Fibroblast of the conjunctiva (primary cell): ENCODE measurements around the gene GPR149.

Source experiments
- DNase-seq: peaks from one replicate; pipeline ENCODE4 v3.0.0-alpha.2; 2010; ENCODE audit warnings: low read depth

The GPR149 gene

GRCh38 chr3:154345422-154346122 lies 84.4 kb downstream of the GPR149 start:
- DNase-seq = no peak

DNA sequence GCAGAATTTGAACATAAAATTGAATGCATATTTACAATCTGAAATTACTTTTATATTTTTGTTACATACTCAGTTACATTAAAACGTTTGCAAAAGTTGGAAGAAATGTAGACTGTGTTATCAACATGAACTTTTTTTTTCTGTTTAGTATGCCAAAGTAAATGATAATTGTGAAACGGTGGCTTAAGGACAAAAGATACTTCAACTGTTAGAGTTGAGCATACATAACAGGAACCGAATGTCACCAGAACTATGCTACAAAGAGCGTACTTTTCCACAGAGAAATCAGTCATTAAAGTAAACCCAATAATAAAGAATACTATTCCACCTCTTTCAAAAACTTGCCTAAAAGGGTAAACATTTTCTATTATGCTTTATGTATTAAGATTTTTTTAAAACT lies 91.4 kb downstream of the GPR149 start:
- no peak for DNase-seq

DNA sequence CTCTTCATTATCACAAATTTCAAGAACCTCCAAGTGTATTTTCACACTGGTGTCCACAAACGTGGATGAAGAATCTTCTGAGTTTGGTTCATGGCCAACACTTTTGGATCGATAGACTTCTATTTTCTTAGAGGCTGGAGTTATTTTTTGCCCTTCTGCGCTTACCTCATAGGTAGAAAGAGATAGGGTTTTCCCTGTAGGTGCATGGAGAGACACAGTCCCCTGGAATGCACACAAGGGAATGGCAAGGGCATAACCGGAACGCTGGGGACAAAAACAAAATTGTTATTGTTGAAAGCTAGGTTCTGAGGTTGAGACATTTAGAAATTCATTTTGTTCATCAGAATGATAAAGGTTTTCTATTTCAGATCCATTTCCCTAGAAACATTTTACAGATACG lies 92.0 kb downstream of the GPR149 start:
- DNase-seq = no peak

- peak; percentile 9 for DNase-seq
These were observed 95.0 kb downstream of the GPR149 start for GRCh38 chr3:154334973-154335420.

DNA sequence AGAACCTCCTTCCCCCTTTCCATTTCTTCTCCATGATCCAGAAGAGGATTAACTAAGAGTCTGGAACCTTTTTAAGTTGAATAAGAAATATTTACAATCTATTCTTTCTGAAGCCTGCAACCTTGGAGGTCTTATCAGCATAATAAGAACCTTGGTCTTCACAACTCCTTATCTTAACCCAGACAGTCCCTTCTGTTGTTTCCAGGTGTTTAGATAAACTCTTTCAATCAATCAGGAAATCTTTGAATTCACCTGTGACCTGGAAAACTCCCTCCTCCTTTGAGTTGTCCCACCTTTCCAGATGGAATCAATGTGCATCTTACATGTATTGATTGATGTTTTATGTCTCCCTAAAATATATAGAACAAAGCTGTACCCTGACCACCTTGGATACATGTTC lies 102.1 kb downstream of the GPR149 start:
- no peak for DNase-seq

DNA sequence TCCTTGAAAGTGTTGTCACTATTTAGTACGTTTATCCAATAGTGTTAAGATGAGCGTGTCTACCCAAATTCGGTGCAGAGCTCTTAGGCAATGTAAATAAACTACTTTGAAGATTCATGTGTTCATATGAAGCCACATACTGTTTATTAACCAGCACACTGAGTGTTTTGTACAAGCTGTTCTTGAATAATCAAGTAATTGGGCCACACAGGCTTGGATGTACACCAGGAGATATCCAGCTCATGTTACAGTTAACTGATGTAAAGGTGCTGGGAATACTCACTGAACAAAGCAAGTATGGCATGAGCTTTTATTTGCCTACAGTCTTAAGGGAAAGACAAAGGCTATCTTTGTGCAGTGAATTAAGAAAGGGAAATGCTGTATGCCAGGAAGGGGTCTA lies 105.1 kb downstream of the GPR149 start:
- DNase-seq = no peak

- peak; percentile 81 for DNase-seq
These were observed 105.9 kb downstream of the GPR149 start, which contains the start of gene DHX36 for GRCh38 chr3:154323891-154324738. DHX36 (minus strand) TSS chr3:154324487; CDS start chr3:154324416, 71 bp downstream.

DNA sequence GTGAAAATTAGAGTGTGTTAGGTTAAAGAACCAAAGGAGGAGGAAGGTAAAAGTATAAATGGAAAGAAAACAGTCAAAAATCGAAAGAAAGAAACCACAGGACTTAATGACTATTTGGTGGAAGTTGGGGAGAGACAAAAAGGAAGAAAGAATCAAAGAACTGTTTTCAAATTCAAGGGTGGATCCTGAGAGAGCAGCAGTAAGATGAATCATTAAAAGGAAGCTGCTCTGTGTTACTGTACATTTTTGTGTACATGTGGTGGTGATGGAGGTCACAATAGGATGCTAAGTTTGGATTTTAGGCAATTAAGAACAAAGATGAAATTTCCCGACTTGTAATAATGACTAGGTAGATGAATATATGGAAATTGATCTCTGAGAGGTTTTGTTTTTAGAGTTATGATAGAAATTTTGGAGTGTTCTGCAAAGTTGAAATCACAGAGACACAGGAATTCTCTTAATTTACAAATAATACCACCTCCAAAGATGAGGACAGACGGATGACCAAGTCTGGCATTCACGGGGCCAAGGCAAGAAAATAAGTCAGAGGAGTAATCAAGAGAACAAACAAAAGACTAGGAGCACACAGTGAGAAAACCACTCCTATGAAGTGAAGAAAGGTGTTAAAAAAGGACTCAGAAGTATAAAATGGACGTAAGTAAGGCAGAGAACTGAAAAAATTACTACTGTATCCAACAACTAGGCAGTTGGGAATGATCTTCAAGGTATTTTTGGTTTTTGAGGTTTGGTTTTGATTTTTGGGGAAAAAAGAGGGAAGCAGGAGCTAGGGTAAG lies 112.8 kb downstream of the GPR149 start:
- DNase-seq = no peak

GRCh38 chr3:154314152-154314551 lies 115.8 kb downstream of the GPR149 start:
- DNase-seq = no peak

GRCh38 chr3:154310840-154311239 lies 119.2 kb downstream of the GPR149 start:
- peak; percentile 1 for DNase-seq

DNA sequence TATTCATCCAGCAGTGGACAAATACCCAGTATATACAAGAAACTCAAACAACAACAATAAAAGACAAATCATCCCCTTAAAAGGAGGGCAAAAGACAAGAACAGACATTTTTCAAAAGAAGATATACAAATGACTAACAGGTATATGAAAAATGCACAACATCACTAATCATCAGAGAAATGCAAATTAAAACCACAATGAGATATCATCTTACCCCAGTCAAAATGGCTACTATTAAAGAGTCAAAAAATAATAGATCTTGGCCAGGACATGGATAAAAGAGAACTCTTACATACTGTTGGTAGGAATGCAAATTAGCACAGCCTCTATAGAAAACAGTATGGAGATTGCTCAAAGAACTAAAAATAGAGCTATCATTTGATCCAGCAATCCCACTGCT lies 122.6 kb downstream of the GPR149 start:
- DNase-seq = no peak

DNA sequence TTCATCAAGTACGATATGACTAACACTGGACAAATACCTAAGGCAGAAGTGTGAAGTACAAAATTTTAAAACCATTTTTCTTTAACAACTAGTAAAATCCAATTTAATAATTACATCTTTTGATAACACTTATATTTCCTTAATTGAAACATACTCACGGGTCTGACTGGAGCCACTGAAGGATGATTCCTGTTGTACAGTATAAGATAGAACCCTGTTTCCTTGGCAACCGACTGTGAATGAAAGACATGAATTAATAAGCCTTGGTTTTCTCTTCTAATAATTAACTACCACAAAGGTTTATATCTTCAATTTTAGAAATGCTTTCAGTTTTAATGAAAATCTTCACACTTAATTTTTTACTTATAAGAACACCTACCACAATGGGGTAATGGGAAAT lies 125.1 kb downstream of the GPR149 start:
- no peak for DNase-seq

DNA sequence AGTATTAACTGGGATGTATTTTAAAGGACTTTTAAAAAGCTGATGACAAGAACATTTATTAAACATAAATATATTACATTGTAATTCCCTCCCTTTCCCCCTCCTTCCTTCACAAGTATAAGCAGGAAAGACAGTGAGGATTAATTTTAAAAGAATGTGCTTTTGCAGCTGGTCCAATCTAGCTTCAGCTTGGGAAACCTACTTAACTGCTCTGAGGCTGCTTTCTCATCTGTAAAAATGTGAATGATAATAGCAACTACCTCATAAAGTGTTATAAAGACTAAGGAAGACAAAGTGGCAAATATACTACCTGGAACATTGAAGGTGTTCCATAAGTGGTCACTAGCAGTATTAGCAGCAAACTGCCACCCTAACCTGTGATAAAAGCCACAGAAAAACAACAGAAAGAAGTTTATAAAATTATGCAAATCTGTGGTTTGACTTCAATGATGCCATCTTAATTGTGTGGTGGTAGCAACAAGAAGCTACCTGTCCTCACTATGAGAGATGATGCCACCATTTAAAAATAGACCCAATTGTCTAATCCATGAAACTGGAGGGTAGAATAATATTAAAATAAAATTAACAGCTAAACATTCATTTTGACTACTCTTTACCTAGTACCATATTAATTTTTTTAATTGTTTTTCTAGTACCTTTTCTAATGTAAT lies 125.7 kb downstream of the GPR149 start:
- no peak for DNase-seq

DNA sequence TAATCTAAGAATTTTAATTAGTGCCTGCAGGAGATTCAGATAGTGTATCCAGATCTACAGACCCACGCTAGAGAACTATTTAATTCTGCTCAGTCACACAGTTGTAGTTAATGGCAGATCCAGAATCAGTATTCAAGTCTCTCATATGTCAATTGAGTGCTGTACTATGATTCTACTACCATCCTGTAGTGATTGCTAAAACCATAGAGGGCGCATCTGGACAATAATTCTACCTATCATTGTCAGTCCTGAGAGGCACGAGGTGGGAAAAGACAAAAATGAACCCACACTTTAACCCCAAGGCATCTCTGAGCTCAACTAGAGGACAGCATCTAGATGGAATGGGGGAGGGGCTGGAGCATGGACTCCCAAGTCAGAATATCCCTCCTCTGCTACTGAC lies 128.4 kb downstream of the GPR149 start:
- no peak for DNase-seq

- no peak for DNase-seq
These were observed 136.0 kb downstream of the GPR149 start for GRCh38 chr3:154294016-154294415.

GRCh38 chr3:154290187-154290586 lies 139.8 kb downstream of the GPR149 start:
- no peak for DNase-seq
